Brain microvascular endothelial cell (primary cell): ENCODE data around the gene MRRF.

Experiments
- DNase-seq: peaks from one replicate; pipeline ENCODE4 v3.0.0-alpha.2; 2020
- H3K27ac ChIP-seq: fragments of 250-450 bp; sonication (Bioruptor Pico); 2 replicates; pipeline ENCODE4 v1.5.1; 2020; ENCODE audit warnings: mild to moderate bottlenecking, moderate library complexity
- H3K27me3 ChIP-seq: fragments of 250-450 bp; sonication (Bioruptor Pico); replicated peaks from 2 replicates; pipeline ENCODE4 v1.5.1; 2020; ENCODE audit warnings: mild to moderate bottlenecking
- H3K36me3 ChIP-seq: fragments of 250-450 bp; sonication (Bioruptor Pico); replicated peaks from 2 replicates; pipeline ENCODE4 v1.5.1; 2020; ENCODE audit warnings: mild to moderate bottlenecking
- H3K4me3 ChIP-seq: 2 replicates; pipeline ENCODE4 v1.5.1; 2011; ENCODE audit warnings: low read depth, mild to moderate bottlenecking, control low read depth, low read length, moderate library complexity
- CTCF ChIP-seq: IDR thresholded peaks from 2 replicates; pipeline ENCODE4 v1.5.1; 2011; ENCODE audit warnings: low read depth, mild to moderate bottlenecking, moderate library complexity, low read length, control low read depth, inconsistent platforms; ENCODE audit errors: missing control alignments
- in situ Hi-C: cut with HindIII; loops from 2 replicates; pipeline ENCODE4 v1.10.0; 2017; ENCODE audit warnings: low sequenced_read_pairs, low pct_ligation_motif_present

Gene MRRF

GRCh38 chr9:122332644-122333043, 68.0 kb downstream of the MRRF start:
- Histone ChIP-seq H3K4me3 (no peak overlapping the region), H3K27ac (no peak overlapping the region), H3K27me3 (peaks cover 3% of the 10 kb centered on the region), H3K36me3 (no peaks in the 10 kb centered on the region)
- DNase-seq: no peak
- in situ Hi-C loops: no loop called here
- no peak for TF ChIP-seq CTCF

- TF ChIP-seq CTCF: no peak
- Histone ChIP-seq H3K36me3 (no peaks in the 10 kb centered on the region), H3K27me3 (peaks cover 3% of the 10 kb centered on the region), H3K27ac (no peak overlapping the region), H3K4me3 (no peak overlapping the region)
- in situ Hi-C loops: no loop called here
- no peak for DNase-seq
Observed at GRCh38 chr9:122333169-122333808, 68.6 kb downstream of the MRRF start.

GRCh38 chr9:122334916-122335315, 70.2 kb downstream of the MRRF start:
- in situ Hi-C loops: no loop called here
- DNase-seq: no peak
- no peak for TF ChIP-seq CTCF
- H3K27ac ChIP-seq: no peak overlapping the region
- peaks cover 10% of the 10 kb centered on the region for H3K27me3 ChIP-seq
- H3K4me3 ChIP-seq: no peak overlapping the region
- H3K36me3 ChIP-seq: no peaks in the 10 kb centered on the region

- H3K27ac ChIP-seq: no peak overlapping the region
- no peaks in the 10 kb centered on the region for H3K36me3 ChIP-seq
- no peak overlapping the region for H3K4me3 ChIP-seq
- TF ChIP-seq CTCF: no peak
- peaks cover 10% of the 10 kb centered on the region for H3K27me3 ChIP-seq
- no peak for DNase-seq
- in situ Hi-C loops: no loop called here
Observed at GRCh38 chr9:122336189-122336588, 71.5 kb downstream of the MRRF start.

- H3K4me3 ChIP-seq: no peak overlapping the region
- H3K27me3 ChIP-seq: peaks cover 10% of the 10 kb centered on the region
- H3K36me3 ChIP-seq: no peaks in the 10 kb centered on the region
- TF ChIP-seq CTCF: no peak
- H3K27ac ChIP-seq: no peak overlapping the region
- DNase-seq: no peak
- in situ Hi-C loops: no loop called here
Observed at GRCh38 chr9:122336866-122337555, 72.3 kb downstream of the MRRF start.

- Histone ChIP-seq H3K27ac (no peak overlapping the region), H3K4me3 (no peak overlapping the region), H3K27me3 (peaks cover 10% of the 10 kb centered on the region), H3K36me3 (no peaks in the 10 kb centered on the region)
- in situ Hi-C loops: no loop called here
- TF ChIP-seq CTCF: no peak
- DNase-seq: no peak
Observed at GRCh38 chr9:122337556-122337929, 72.9 kb downstream of the MRRF start.
